Thymus (tissue), 14 donors: ENCODE measurements around the gene CFAP97D2. TPM values are rescaled to one million over a fixed set of nuclear protein-coding genes. Genes with fewer than 3 reads are reported as not detected.
"Not testable (repeated sequence)": the region's sequence is repeated elsewhere in the genome, so short reads cannot be mapped to it uniquely, and the experiment has no call there.

ENCODE experiments used
- DNase-seq, 9 donors: peaks; one replicate each; pipeline ENCODE4 v3.0.0-alpha.2; 2013; ENCODE audit warnings: low spot score in 9 of 9, low read depth in 6 of 9, missing footprints in 1 of 9
- H3K27ac ChIP-seq, 2 donors: one replicate each; pipeline ENCODE4 v1.5.1; 2013; ENCODE audit warnings: control low read depth in 1 of 2, low read depth in 1 of 2, low read length in 1 of 2, mild to moderate bottlenecking in 1 of 2, moderate library complexity in 1 of 2
- H3K27me3 ChIP-seq, 2 donors: one replicate each; pipeline ENCODE4 v1.5.1; 2013; ENCODE audit warnings: low read length in 1 of 2; ENCODE audit not compliant: control insufficient read depth in 2 of 2, insufficient read depth in 1 of 2
- H3K36me3 ChIP-seq, 2 donors: one replicate each; pipeline ENCODE4 v1.5.1; 2013; ENCODE audit warnings: low read length in 1 of 2, mild to moderate bottlenecking in 1 of 2, moderate library complexity in 1 of 2; ENCODE audit not compliant: control insufficient read depth in 2 of 2, insufficient read depth in 2 of 2
- H3K4me1 ChIP-seq, 2 donors: one replicate each; pipeline ENCODE4 v1.5.1; 2013; ENCODE audit warnings: low read length in 2 of 2; ENCODE audit not compliant: control insufficient read depth in 2 of 2, insufficient read depth in 2 of 2
- H3K4me3 ChIP-seq, 2 donors: one replicate each; pipeline ENCODE4 v1.5.1; 2013; ENCODE audit warnings: low read length in 2 of 2, control low read depth in 1 of 2, mild to moderate bottlenecking in 1 of 2
- H3K9me3 ChIP-seq, 2 donors: one replicate each; pipeline ENCODE4 v1.5.1; 2013; ENCODE audit warnings: low read length in 1 of 2, mild to moderate bottlenecking in 1 of 2; ENCODE audit not compliant: control insufficient read depth in 2 of 2, insufficient read depth in 1 of 2
- WGBS: extraction: QIAGEN DNeasy Blood & Tissue Kit; methylation state at CpG from one replicate; pipeline ENCODE4 v1.1.7; 2013; 5-methylcytosine and 5-hydroxymethylcytosine counted together
- long read RNA-seq, 10 donors: transcript quantifications; one replicate each; lab custom pipeline, GENCODE V29; 2026
- polyA plus RNA-seq: library from polyadenylated mRNA; stranded (reverse); fragments of 200-250 nt; gene quantifications from one replicate; pipeline ENCODE4 v1.2.3, GENCODE V29; 2013
- total RNA-seq: library from RNA; stranded (reverse); fragments of 120-200 nt; gene quantifications from one replicate; pipeline ENCODE4 v1.2.4, GENCODE V29; 2013
- donor health status: healthy.

CFAP97D2 gene
- total RNA-seq (0.66 TPM), polyA plus RNA-seq (0.34 TPM)
- long read RNA-seq, donor 1 = 0 reads
- long read RNA-seq, donor 2 = 0 reads
- long read RNA-seq, donor 3 = 0 reads
- long read RNA-seq, donor 4 = 0 reads
- long read RNA-seq, donor 5 = 0 reads
- long read RNA-seq, donor 6 = 0 reads
- long read RNA-seq, donor 7 = 0 reads
- long read RNA-seq, donor 8 = 0 reads
- long read RNA-seq, donor 9 = 0 reads
- long read RNA-seq, donor 10 = 0 reads

GRCh38 chr13:114179087-114179658 is at the start of gene CFAP97D2:
TSS of gene CFAP97D2 (plus strand) at chr13:114179257. CDS start at chr13:114179331, 74 bp downstream.
- no peaks in the 10 kb centered on the region for H3K27me3 ChIP-seq
- H3K4me3 ChIP-seq = no peak within 1 kb of the TSS
- H3K36me3 ChIP-seq = no peaks in the 10 kb centered on the region
- no peaks in the 10 kb centered on the region for H3K4me1 ChIP-seq
- WGBS = 87% methylated on average over 13 of the region's 13 CpGs
- no peak within 1 kb of the TSS for H3K27ac ChIP-seq
- peaks cover 0 to under 1% of the 10 kb centered on the region in 2 donors for H3K9me3 ChIP-seq
- no peak for DNase-seq

- 80% methylated on average over 9 of the region's 9 CpGs for WGBS
- H3K4me1 ChIP-seq = peaks cover 23 to 76% of the 10 kb centered on the region in 2 donors
- peak overlapping the region in 1 of 2 donors; percentile 93 for H3K4me3 ChIP-seq
- peak in 1 of 9 donors; percentile 50 for DNase-seq
- peaks cover 0 to 2% of the 10 kb centered on the region in 2 donors for H3K27me3 ChIP-seq
- peaks cover 0 to 4% of the 10 kb centered on the region in 2 donors for H3K36me3 ChIP-seq
- H3K9me3 ChIP-seq = peaks cover 2 to 11% of the 10 kb centered on the region in 2 donors
- H3K27ac ChIP-seq = peak overlapping the region in 1 of 2 donors; percentile 94
Observed at GRCh38 chr13:114129649-114130062, 49.4 kb upstream of the CFAP97D2 start.

GRCh38 chr13:114130131-114130836 is 48.8 kb upstream of the CFAP97D2 start:
- Histone ChIP-seq H3K36me3 (peaks cover 0 to 4% of the 10 kb centered on the region in 2 donors), H3K4me1 (peaks cover 21 to 74% of the 10 kb centered on the region in 2 donors), H3K9me3 (peaks cover 2 to 9% of the 10 kb centered on the region in 2 donors), H3K4me3 (peak overlapping the region; percentile 73 to 93), H3K27ac (peak overlapping the region; percentile 70 to 94), H3K27me3 (peaks cover 0 to 2% of the 10 kb centered on the region in 2 donors)
- WGBS = 72% methylated on average over 18 of the region's 18 CpGs
- DNase-seq = no peak

GRCh38 chr13:114130837-114131582 is 48.0 kb upstream of the CFAP97D2 start:
- H3K4me1 ChIP-seq = peaks cover 18 to 69% of the 10 kb centered on the region in 2 donors
- 2% methylated on average over 30 of the region's 30 CpGs for WGBS

GRCh38 chr13:114131583-114132418 is 47.3 kb upstream of the CFAP97D2 start:
- Histone ChIP-seq H3K27ac (peak overlapping the region; percentile 85 to 94), H3K27me3 (peaks cover 0 to 2% of the 10 kb centered on the region in 2 donors), H3K9me3 (peaks cover 0 to 4% of the 10 kb centered on the region in 2 donors), H3K4me3 (peak overlapping the region; percentile 73 to 93), H3K36me3 (no peaks in the 10 kb centered on the region), H3K4me1 (peaks cover 18 to 61% of the 10 kb centered on the region in 2 donors)
- peak in 2 of 9 donors; percentile 42 to 67 for DNase-seq
- under 1% methylated on average over 95 of the region's 95 CpGs for WGBS

More at GRCh38 chr13:114130837-114131582, 48.0 kb upstream of the CFAP97D2 start:
- H3K27ac ChIP-seq = peak overlapping the region; percentile 85 to 94
- H3K9me3 ChIP-seq = peaks cover 0 to 4% of the 10 kb centered on the region in 2 donors
- H3K27me3 ChIP-seq = peaks cover 0 to 2% of the 10 kb centered on the region in 2 donors
- peak in 3 of 9 donors; percentile 53 to 86 (median 68) for DNase-seq
- H3K36me3 ChIP-seq = no peaks in the 10 kb centered on the region
- peak overlapping the region; percentile 73 to 93 for H3K4me3 ChIP-seq

- peak in 2 of 9 donors; percentile 56 to 67 for DNase-seq
- H3K4me1 ChIP-seq = peaks cover 18 to 53% of the 10 kb centered on the region in 2 donors
Observed at GRCh38 chr13:114132419-114133121, 46.5 kb upstream of the CFAP97D2 start, which contains the start of gene RASA3. TSS of gene RASA3 (minus strand) at chr13:114132623. CDS start at chr13:114132489, 134 bp downstream.

GRCh38 chr13:114133126-114133525 is 45.9 kb upstream of the CFAP97D2 start:
- H3K36me3 ChIP-seq, H3K27ac ChIP-seq, H3K9me3 ChIP-seq, DNase-seq, H3K27me3 ChIP-seq: not testable (repeated sequence)
- WGBS = 44% methylated on average over 8 of the region's 9 CpGs
- Histone ChIP-seq H3K4me1 (peaks cover 18 to 47% of the 10 kb centered on the region in 2 donors), H3K4me3 (peak overlapping the region in 1 of 2 donors; percentile 73)

More at GRCh38 chr13:114132419-114133121, 46.5 kb upstream of the CFAP97D2 start, which contains the start of gene RASA3:
- no peaks in the 10 kb centered on the region for H3K36me3 ChIP-seq
- peak within 1 kb of the TSS; percentile 85 to 94 for H3K27ac ChIP-seq
- peaks cover 0 to 4% of the 10 kb centered on the region in 2 donors for H3K9me3 ChIP-seq
- H3K4me3 ChIP-seq = peak within 1 kb of the TSS; percentile 73 to 93
- H3K27me3 ChIP-seq = peaks cover 0 to 2% of the 10 kb centered on the region in 2 donors
- WGBS = under 1% methylated on average over 81 of the region's 81 CpGs
